HEK293T (cell line): Measurements from ENCODE around the gene TNPO3.

Experiments used
- ARNT ChIP-seq: fragments of 450-650 bp; IDR thresholded peaks from 2 replicates; pipeline ENCODE4 v1.6.1; 2017; ENCODE audit warnings: mild to moderate bottlenecking
- BHLHE40 ChIP-seq: fragments of 450-650 bp; IDR thresholded peaks from 2 replicates; pipeline ENCODE4 v1.6.1; 2016; ENCODE audit warnings: mild to moderate bottlenecking, moderate library complexity, borderline replicate concordance
- CTBP1 ChIP-seq: fragments of 450-650 bp; IDR thresholded peaks from 2 replicates; pipeline ENCODE4 v1.6.1; 2016; ENCODE audit warnings: borderline replicate concordance
- ELF4 ChIP-seq: fragments of 450-650 bp; IDR thresholded peaks from 2 replicates; pipeline ENCODE4 v1.6.1; 2017; ENCODE audit warnings: antibody characterized with exemption
- FOXK2 ChIP-seq: fragments of 450-650 bp; IDR thresholded peaks from 2 replicates; pipeline ENCODE4 v1.6.1; 2016; ENCODE audit warnings: mild to moderate bottlenecking
- FOXM1 ChIP-seq: fragments of 450-650 bp; IDR thresholded peaks from 2 replicates; pipeline ENCODE4 v1.6.1; 2017; ENCODE audit warnings: mild to moderate bottlenecking, borderline replicate concordance
- L3MBTL2 ChIP-seq: fragments of 450-650 bp; conservative IDR thresholded peaks from 2 replicates; pipeline ENCODE4 v1.6.1; 2016; ENCODE audit warnings: mild to moderate bottlenecking
- LEF1 ChIP-seq: fragments of 450-650 bp; IDR thresholded peaks from 2 replicates; pipeline ENCODE4 v1.6.1; 2017; ENCODE audit warnings: mild to moderate bottlenecking, borderline replicate concordance
- NFRKB ChIP-seq: fragments of 450-650 bp; IDR thresholded peaks from 2 replicates; pipeline ENCODE4 v1.6.1; 2016; ENCODE audit warnings: mild to moderate bottlenecking, moderate library complexity
- SP1 ChIP-seq: fragments of 450-650 bp; IDR thresholded peaks from 2 replicates; pipeline ENCODE4 v1.6.1; 2017
- SUZ12 ChIP-seq: fragments of 450-650 bp; IDR thresholded peaks from 2 replicates; pipeline ENCODE4 v1.6.1; 2016; ENCODE audit warnings: mild to moderate bottlenecking
- TARDBP ChIP-seq: fragments of 450-650 bp; IDR thresholded peaks from 2 replicates; pipeline ENCODE4 v1.6.1; 2016
- ZNF384 ChIP-seq: fragments of 450-650 bp; IDR thresholded peaks from 2 replicates; pipeline ENCODE4 v1.6.1; 2016
- TF ChIP-seq, protein P1 (sequence below): fragments of 450-650 bp; IDR thresholded peaks from 2 replicates; pipeline ENCODE4 v1.6.1; 2016

DNA sequence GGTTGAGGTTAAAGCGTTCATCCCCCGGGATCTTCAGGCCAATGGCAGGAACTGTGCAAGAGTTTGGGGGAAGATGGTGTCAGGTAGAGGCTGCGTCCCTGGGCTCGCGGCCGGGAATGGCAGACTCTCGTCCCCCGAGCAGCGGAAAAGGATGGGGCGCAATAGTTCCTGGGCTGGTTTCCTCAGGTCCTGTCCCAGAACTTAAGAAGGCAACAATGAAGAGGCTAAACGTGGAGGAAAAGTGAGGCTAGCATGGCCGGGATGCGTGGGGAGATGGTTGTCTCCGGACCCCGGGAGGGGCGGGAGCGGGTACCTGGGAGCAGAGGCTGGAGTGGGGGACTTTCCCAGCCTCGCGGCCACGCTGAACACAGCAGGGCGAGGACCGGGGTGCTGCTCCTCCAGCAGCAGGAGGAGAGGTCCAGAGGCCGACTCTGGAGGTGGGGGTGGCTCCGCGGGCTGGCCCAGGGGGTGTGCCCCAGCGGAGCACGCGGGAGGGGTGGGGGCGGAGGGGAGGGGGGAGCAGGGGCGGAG, 116.3 kb downstream of the TNPO3 start:
- TF ChIP-seq LEF1: no peak
- TF ChIP-seq TARDBP: no peak
- no peak for TF ChIP-seq NFRKB
- no peak for TF ChIP-seq BHLHE40
- TF ChIP-seq SP1: no peak
- TF ChIP-seq FOXM1: no peak
- TF ChIP-seq, protein P1, sequence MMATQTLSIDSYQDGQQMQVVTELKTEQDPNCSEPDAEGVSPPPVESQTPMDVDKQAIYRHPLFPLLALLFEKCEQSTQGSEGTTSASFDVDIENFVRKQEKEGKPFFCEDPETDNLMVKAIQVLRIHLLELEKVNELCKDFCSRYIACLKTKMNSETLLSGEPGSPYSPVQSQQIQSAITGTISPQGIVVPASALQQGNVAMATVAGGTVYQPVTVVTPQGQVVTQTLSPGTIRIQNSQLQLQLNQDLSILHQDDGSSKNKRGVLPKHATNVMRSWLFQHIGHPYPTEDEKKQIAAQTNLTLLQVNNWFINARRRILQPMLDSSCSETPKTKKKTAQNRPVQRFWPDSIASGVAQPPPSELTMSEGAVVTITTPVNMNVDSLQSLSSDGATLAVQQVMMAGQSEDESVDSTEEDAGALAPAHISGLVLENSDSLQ: no peak
- no peak for TF ChIP-seq FOXK2
- no peak for TF ChIP-seq ARNT
- no peak for TF ChIP-seq SUZ12
- no peak for TF ChIP-seq L3MBTL2
- TF ChIP-seq ELF4: no peak
- TF ChIP-seq ZNF384: no peak
- TF ChIP-seq CTBP1: no peak
